ENCODE measurements around the gene EXOSC2. TPM values are rescaled to one million over a fixed set of nuclear protein-coding genes. Genes with fewer than 3 reads are reported as not detected.

Gene EXOSC2
- polyA plus RNA-seq, 12 donors: 21.6 to 35.6 (median 25.5) TPM; not detected in 1

DNA sequence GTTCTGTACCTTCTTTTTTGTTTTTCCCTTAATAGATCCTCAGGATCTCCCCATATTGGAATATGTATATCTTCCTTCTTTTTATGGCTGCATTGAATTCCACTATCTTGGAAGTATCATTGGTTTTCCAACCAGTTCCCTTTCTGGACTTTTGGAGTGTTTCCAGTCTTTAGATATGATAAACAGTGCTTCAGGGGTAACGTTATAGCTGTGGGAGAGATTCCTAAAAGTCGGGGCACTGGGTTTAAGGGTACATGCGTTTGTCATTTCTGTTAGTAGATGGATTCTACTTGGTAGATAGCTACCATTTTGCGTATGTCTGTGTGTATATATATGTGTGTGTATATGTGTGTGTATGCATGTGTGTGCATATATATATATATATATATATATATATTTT, 42.0 kb downstream of the EXOSC2 start:
- no peak for DNase-seq

DNA sequence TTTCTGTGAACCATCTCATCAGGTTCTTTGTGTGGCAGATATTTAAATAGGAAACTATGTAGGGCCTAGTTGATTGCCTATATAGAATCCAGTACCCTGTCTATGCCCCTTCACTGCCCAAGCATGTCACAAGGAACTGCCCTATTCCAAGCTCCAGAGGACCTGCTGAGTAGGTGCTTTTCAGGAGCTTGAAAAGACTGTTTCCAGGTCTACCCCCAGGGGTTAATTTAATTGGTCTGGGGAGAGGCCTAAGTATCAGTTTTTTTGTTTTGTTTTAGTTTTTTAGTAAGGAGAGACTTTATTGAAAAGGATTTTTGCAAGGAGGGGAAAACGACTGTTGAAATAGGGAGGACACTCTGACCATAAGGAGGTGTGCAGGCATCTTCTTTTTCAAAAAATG, 43.3 kb downstream of the EXOSC2 start:
- DNase-seq: no peak

DNA sequence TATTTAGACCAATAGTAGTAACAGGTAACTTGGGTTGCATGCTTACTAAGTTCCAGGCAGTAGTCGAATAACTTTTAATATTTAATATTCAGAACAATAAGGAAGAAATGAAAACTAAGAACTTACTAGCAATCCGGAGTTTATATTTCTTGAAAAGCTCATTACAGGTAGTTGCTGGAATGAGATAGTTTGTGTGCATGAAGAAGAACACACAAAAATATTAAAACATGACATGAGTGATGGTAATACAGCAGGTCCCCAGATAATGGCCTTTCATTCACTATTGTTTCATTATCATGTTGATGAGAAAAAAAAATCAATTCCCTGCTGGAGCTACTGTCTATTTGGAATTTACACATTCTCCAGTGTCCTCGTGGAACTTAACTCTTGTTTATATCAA, 44.7 kb downstream of the EXOSC2 start:
- no peak for DNase-seq

DNA sequence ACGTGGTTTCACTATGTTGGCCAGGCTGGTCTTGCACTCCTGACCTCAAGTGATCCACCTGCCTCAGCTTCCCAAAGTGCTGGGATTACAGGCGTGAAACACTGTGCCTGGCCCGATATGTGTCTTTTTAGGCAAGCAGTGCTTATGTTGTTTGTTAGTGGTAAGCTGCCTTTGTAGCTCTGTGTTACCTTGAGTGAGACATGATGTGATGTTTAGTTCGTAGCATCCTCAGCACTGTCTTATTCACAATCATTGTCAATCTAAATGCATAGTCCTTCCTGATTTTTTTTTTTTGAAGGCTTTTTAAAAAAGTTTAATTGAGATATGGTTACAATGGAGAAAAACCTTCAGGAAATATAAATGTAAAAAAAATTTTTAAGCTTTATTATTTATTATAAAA, 45.5 kb downstream of the EXOSC2 start:
- DNase-seq: no peak

DNA sequence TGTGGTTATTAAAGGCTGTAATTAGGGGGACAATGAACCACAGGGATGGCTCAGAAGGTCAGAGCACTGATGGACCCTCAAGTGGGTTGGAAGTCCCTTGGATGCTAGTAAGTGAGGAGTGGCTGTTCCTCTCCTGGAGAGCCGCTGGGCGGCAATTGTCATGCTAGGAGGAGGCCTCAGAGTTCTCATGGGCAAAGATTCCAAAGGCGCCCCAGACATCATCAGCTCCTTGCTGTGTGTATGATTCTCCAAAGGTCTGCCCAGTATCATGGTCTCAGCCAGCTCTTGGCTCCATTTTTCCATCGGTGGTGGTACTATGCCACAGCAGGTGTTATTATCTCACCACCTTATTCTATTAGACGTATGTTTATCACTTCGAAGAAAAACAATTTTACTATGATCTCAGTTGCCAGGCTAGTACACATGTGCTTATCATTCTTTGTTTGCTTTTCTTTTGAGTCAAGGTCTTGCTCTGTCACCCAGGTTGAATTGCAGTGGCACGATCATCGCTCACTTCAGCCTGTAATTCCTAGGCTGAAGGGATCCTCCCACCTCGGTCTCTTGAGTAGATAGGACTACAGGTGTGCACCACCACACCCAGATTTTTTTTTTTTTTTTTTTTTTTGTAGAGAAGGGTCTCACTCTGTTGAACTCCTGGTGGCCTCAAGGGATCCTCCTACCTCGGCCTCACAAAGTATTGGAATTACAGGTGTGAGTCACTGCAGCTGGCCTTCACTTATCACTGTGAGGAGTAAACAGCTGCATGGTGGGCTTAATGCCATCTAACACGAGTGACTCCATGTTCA, 46.8 kb downstream of the EXOSC2 start:
- DNase-seq: no peak

DNA sequence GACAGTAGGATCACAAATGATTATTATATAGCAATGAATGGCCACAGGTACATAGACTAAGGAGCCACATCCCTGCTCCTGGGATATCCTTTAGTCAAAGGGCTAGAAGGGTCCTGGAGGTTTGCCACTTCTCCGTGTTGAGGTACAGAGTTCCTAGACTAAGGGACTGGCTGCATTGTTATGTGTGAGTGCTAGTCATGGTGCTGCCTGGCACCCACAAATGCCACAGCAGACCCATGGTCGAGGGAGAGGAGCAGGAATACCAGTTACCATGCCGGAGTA, 47.4 kb downstream of the EXOSC2 start:
- no peak for DNase-seq

DNA sequence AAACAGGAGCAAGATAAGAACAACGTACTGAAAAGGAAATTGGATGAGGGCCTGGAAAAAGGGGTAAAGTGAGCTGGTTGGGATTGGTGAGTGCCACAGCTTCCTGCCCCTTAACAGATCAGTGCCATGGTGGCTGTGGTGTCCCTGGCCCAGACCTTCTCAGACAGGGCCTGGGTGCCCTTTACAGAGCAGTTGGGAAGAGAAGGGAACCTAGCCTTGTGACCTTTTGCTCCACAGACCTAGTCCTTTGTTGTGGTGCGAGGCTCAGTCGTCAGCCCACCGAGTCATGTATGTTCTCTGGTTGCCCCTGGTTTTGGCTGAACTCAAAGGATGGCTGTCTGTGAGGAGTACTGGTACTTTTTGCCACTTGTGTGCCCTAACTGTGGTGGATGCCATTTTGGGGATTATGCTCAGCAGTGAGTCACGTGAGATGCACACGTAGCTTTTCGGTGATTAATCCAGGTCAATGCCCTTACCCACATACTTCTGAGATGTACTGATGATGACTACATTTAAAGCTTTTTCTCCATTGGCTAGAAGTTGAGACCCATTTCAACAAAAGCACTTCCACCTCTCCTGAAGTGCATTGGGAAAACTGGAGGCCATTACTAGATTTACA, 48.4 kb downstream of the EXOSC2 start:
- DNase-seq: no peak

DNA sequence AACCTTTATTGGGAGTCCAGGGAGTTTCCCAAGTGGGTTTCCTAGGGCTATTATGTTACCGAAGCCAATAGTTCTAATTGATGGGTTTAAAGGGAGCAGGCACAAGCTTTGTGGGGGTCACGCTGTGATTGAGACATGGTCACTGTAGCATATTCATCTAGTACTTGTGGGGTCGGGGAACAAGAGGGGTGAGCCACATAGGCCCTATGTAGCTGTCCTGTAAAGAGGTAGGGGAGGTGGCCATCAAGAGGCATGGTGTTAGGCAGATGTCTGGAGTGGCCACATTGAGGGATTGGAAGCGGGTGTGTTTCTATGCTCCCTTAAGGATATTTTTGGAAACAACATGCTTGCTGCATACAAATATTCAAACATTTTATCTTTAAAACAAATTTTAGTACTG, 50.1 kb downstream of the EXOSC2 start:
- no peak for DNase-seq

DNA sequence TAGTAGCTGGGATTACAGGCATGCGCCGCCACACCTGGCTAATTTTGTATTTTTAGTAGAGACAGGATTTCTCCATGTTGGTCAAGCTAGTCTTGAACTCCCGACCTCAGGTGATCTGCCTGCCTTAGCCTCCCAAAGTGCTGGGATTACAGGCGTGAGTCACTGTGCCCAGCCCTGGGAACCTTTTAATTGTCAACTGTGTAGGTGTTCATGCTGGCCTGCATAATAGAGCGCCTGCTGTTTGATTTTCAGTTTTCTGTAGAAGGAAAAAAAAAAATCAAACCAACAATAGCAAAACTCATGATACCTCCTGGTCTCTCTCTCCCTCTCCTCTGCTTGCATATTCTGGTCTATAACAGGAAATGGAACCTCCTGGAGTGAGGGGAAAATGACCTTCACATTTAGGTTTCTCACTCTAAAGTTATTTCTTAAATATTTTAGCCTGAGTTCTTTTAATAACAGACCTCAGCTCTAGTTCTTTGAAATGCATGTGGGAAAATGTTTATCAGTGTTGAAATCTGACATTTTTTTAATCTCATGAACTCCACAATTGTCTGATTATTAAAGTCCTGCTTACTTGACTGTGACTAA, 51.7 kb downstream of the EXOSC2 start:
- DNase-seq: no peak

DNA sequence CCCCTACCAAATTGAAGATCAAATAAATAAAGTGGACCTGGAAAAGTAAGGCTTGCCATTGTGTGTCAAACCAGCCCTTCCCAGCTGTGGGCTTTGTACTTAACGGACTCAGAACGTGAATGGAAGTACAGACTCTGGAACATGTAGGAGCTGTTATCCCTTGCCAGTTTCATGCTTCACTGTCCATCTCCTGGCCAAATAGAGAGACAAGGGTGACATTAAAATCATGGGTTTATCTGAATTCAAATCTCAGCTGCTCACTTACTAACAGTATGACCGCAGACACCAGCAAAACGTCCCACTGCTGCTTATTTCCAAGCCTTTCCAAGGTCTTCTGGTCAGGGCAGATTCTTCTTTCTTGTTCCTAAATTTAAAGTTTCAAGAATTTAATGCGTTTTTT, 52.2 kb downstream of the EXOSC2 start:
- no peak for DNase-seq

DNA sequence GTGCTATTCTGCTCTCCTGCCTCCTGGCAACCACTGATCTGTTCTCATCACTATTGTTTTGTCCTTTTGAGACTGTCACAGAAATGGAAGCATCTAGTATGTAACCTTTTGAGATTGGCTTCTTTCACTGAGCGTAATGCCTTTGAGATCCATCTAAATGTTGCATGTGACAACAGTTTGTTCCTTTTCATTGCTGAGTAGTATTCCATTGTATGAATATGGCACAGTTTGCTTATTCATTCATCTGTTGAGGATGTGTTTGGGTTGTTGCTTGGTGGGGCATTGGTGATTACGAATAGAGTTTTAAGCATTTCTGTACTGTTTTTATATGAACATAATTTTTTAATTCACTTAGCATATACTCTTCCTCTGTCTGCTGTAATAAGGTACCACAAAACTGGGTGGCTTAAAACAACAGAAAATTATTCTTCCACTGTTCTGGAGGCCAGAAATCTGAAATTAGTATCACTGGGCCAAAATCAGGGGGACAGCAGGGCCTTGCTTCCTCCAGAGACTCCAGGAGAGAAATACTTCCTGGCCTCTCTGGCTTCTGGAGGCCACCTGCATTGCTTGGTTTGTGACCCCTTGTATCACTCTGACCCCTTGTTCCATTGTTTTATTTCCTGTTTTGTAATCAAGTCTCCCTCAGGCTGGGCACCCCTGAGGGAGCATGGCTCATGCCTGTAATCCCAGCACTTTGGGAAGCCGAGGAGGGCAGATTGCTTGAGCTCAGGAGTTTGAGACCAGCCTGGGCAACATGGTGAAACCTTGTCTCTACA, 53.0 kb downstream of the EXOSC2 start:
- DNase-seq: no peak

DNA sequence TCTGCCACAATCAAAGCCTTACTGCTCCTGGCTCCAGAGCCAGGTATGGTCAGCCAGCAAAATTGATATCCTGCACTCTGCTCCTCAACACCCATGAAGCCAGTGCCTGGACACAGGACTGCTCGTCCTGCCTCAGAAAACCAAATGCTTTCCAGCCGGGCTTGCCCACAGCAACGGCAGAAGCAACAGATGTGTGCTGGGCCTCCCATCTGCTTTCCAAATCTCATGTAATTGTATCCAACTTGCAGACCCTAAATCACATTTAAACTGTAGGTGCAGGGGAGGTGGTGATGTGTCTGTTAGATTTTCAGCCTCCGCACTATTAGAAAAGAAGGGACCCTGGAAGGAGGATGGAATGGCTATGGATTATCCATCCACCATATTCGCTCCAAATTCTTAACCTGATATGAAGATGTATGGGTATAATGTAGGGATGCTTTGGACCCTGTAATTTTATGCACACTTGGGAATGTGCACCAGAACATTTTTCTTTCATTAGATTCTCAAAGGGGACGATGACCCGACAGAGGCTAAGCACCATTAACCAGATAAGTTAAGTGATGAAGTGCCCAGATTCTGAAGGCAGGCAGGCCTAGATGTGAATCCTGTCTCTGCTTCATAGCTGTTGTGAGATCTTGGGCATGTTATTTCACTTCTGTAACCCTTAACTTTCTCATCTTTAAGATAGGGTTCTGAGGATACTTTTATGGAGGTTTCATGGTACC, 58.2 kb downstream of the EXOSC2 start:
- DNase-seq: no peak

Other genes with a start within 250 kb of the EXOSC2 start
- gene ASS1, start 248.8 kb upstream of the EXOSC2 start, polyA plus RNA-seq (ENCODE audit: insufficient read length in 12 of 12): 100 to 1,000 TPM in 1 of 12 donors, 10 to 100 TPM in 10, not detected in 1; 37.6 to 134 (median 49.1) TPM
- gene FUBP3, start 114.2 kb upstream of the EXOSC2 start, polyA plus RNA-seq (ENCODE audit: insufficient read length in 12 of 12): 10 to 100 TPM in 11 of 12 donors, not detected in 1; 29.2 to 56.1 (median 41.5) TPM
- gene PRDM12, start 29.2 kb upstream of the EXOSC2 start, polyA plus RNA-seq (ENCODE audit: insufficient read length in 12 of 12): not detected
- 10 to 100 TPM in 11 of 12 donors, not detected in 1; 48.7 to 82.0 (median 62.9) TPM for gene ABL1, start 141.5 kb downstream of the EXOSC2 start, polyA plus RNA-seq (ENCODE audit: insufficient read length in 12 of 12)
- under 1 TPM in 9 of 12 donors, not detected in 3; 0.24 to 0.47 (median 0.29) TPM for gene QRFP, start 203.0 kb downstream of the EXOSC2 start, polyA plus RNA-seq (ENCODE audit: insufficient read length in 12 of 12)
- gene FIBCD1, start 245.5 kb downstream of the EXOSC2 start, polyA plus RNA-seq (ENCODE audit: insufficient read length in 12 of 12): 1 to 10 TPM in 1 of 12 donors, under 1 TPM in 3, not detected in 8; 0.12 to 3.3 (median 0.26) TPM

All from muscle of arm (tissue), 12 donors.